ENCODE measurements around the gene B4GALT5. TPM values are rescaled to one million over a fixed set of nuclear protein-coding genes. Genes with fewer than 3 reads are reported as not detected.
A peak's percentile ranks its signal among the peaks of the same experiment; 100 is the strongest.

The B4GALT5 gene
- polyA plus RNA-seq, 3 donors = 2.4 to 18.3 (median 2.7) TPM

DNA sequence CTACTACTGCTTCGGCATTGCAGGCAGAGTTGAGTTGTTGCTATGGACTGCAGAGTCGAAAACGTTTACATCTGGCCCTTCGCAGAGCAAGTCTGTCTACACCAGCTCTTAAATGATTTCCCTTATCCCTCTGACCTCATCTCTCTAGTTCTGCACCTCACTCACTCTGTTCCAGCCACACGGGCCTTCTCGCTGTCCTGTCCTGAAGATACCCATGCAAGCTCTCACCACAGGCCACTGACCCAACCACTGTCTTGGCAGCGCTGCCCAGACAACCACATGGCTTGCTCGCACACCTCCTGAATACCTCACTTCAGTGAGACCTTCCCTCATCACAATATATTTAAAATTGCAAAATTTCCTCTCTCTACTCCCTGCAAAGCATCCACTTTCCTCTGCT is 31.4 kb downstream of the B4GALT5 start:
- Mint-ChIP-seq H3K27me3 (ENCODE audit: low read depth in 3 of 3) (peaks cover 0 to 1% (median 0%) of the 10 kb centered on the region in 3 donors), H3K4me3 (peak overlapping the region in 1 of 2 donors; percentile 24), H3K36me3 (peaks cover 9 to 20% of the 10 kb centered on the region in 2 donors), H3K9me3 (no peaks in the 10 kb centered on the region), H3K27ac (peak overlapping the region; percentile 47 to 93 (median 90)), H3K4me1 (peaks cover 84% of the 10 kb centered on the region)
- Histone ChIP-seq H3K27ac (ENCODE audit: low read depth in 1 of 2, low read length in 2 of 2) (peak overlapping the region; percentile 36 to 68), H3K79me2 (ENCODE audit: insufficient read depth, low read length) (peaks cover 99% of the 10 kb centered on the region), H3K4me1 (ENCODE audit: control insufficient read depth in 1 of 2, insufficient read depth in 2 of 2, low read length in 2 of 2) (peaks cover 76 to 85% of the 10 kb centered on the region in 2 donors), H3K4me2 (replicated peaks; ENCODE audit: extremely low read depth, low read length, poor library complexity, severe bottlenecking) (no peak overlapping the region), H3K9me3 (replicated peaks in 1 of 2; ENCODE audit: control insufficient read depth in 1 of 2, insufficient read depth in 1 of 2, low read length in 2 of 2) (no peaks in the 10 kb centered on the region), H4K20me1 (ENCODE audit: insufficient read depth, low read length) (peaks cover 94% of the 10 kb centered on the region), H3K9ac (ENCODE audit: insufficient read depth, low read length, poor library complexity, severe bottlenecking) (no peak overlapping the region), H3K36me3 (replicated peaks in 1 of 2; ENCODE audit: control insufficient read depth in 1 of 2, insufficient read depth in 2 of 2, low read length in 2 of 2) (no peaks in the 10 kb centered on the region), H3K4me3 (replicated peaks in 1 of 3; ENCODE audit: low read depth in 2 of 3, low read length in 3 of 3) (no peak overlapping the region), H3K27me3 (ENCODE audit: control insufficient read depth in 2 of 2, insufficient read depth in 2 of 2, low read length in 2 of 2) (no peaks in the 10 kb centered on the region), H2AFZ (ENCODE audit: insufficient read depth, low read depth, low read length, poor library complexity, severe bottlenecking) (no peak overlapping the region)
- no peak for DNase-seq
- TF ChIP-seq, protein P1, sequence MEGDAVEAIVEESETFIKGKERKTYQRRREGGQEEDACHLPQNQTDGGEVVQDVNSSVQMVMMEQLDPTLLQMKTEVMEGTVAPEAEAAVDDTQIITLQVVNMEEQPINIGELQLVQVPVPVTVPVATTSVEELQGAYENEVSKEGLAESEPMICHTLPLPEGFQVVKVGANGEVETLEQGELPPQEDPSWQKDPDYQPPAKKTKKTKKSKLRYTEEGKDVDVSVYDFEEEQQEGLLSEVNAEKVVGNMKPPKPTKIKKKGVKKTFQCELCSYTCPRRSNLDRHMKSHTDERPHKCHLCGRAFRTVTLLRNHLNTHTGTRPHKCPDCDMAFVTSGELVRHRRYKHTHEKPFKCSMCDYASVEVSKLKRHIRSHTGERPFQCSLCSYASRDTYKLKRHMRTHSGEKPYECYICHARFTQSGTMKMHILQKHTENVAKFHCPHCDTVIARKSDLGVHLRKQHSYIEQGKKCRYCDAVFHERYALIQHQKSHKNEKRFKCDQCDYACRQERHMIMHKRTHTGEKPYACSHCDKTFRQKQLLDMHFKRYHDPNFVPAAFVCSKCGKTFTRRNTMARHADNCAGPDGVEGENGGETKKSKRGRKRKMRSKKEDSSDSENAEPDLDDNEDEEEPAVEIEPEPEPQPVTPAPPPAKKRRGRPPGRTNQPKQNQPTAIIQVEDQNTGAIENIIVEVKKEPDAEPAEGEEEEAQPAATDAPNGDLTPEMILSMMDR (IDR thresholded peaks at IDR 0.05) = no peak
- intact Hi-C loops (cut with micrococcal nuclease) = no loop called here
- 66% methylated on average over 8 of the region's 8 CpGs for WGBS (ENCODE audit: insufficient coverage)

DNA sequence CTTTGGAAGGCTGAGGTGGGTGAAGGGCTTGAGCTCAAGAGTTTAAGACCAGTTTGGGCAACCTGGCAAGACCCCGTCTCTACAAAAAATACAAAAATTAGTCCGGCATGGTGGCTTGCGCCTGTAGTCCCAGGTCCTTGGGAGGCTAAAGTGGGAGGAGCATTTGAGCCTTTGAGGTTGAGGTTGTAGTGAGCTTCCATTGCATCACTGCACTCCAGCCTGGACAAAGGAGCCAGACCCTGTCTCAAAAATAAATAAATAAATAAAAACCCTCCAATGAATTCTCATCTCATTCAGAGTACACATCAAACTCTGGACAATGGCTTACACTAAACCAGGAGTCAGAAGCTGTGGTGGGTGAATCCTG is 31.8 kb downstream of the B4GALT5 start:
- TF ChIP-seq, protein P1 (IDR thresholded peaks at IDR 0.05) = no peak
- Histone ChIP-seq H4K20me1 (ENCODE audit: insufficient read depth, low read length) (peaks cover 94% of the 10 kb centered on the region), H3K9ac (ENCODE audit: insufficient read depth, low read length, poor library complexity, severe bottlenecking) (no peak overlapping the region), H2AFZ (ENCODE audit: insufficient read depth, low read depth, low read length, poor library complexity, severe bottlenecking) (no peak overlapping the region), H3K27me3 (ENCODE audit: control insufficient read depth in 2 of 2, insufficient read depth in 2 of 2, low read length in 2 of 2) (no peaks in the 10 kb centered on the region), H3K27ac (ENCODE audit: low read depth in 1 of 2, low read length in 2 of 2) (peak overlapping the region; percentile 36 to 68), H3K4me3 (replicated peaks in 1 of 3; ENCODE audit: low read depth in 2 of 3, low read length in 3 of 3) (no peak overlapping the region), H3K36me3 (replicated peaks in 1 of 2; ENCODE audit: control insufficient read depth in 1 of 2, insufficient read depth in 2 of 2, low read length in 2 of 2) (no peaks in the 10 kb centered on the region), H3K79me2 (ENCODE audit: insufficient read depth, low read length) (peaks cover 99% of the 10 kb centered on the region), H3K4me1 (ENCODE audit: control insufficient read depth in 1 of 2, insufficient read depth in 2 of 2, low read length in 2 of 2) (peaks cover 80 to 85% of the 10 kb centered on the region in 2 donors), H3K4me2 (replicated peaks; ENCODE audit: extremely low read depth, low read length, poor library complexity, severe bottlenecking) (peak overlapping the region; percentile 22), H3K9me3 (replicated peaks in 1 of 2; ENCODE audit: control insufficient read depth in 1 of 2, insufficient read depth in 1 of 2, low read length in 2 of 2) (no peaks in the 10 kb centered on the region)
- intact Hi-C loops (cut with micrococcal nuclease) = no loop called here
- DNase-seq = no peak
- Mint-ChIP-seq H3K27ac (peak overlapping the region; percentile 68 to 93 (median 90)), H3K4me1 (peaks cover 84% of the 10 kb centered on the region), H3K9me3 (no peaks in the 10 kb centered on the region), H3K27me3 (ENCODE audit: low read depth in 3 of 3) (peaks cover 0 to 2% (median 1%) of the 10 kb centered on the region in 3 donors), H3K36me3 (peaks cover 9 to 20% of the 10 kb centered on the region in 2 donors), H3K4me3 (peak overlapping the region in 1 of 2 donors; percentile 2)
- no CpG with 5 or more reads among the region's 3 CpGs for WGBS (ENCODE audit: insufficient coverage)

All from CD14-positive monocyte (primary cell).